ENCODE data around the gene PGP.

PGP gene

GRCh38 chr16:2198283-2198682, 16.4 kb downstream of the PGP start:
- DNase-seq (ENCODE audit: low read depth), result no peak

GRCh38 chr16:2197765-2198164, 16.9 kb downstream of the PGP start:
- DNase-seq (ENCODE audit: low read depth), result no peak

- DNase-seq (ENCODE audit: low read depth), result no peak
Measured at GRCh38 chr16:2196981-2197511, 17.6 kb downstream of the PGP start.

- DNase-seq (ENCODE audit: low read depth), result no peak
Measured at GRCh38 chr16:2196162-2196980, 18.3 kb downstream of the PGP start, which contains the start of gene CASKIN1. TSS of gene CASKIN1 (minus strand) at chr16:2196605. CDS start at chr16:2196432, 173 bp downstream.

GRCh38 chr16:2195322-2196161, 19.1 kb downstream of the PGP start:
- DNase-seq (ENCODE audit: low read depth), result no peak

- DNase-seq (ENCODE audit: low read depth), result no peak
Measured at GRCh38 chr16:2194852-2195321, 19.8 kb downstream of the PGP start.

- DNase-seq (ENCODE audit: low read depth), result no peak
Measured at GRCh38 chr16:2194166-2194834, 20.3 kb downstream of the PGP start.

GRCh38 chr16:2191446-2191706, 23.3 kb downstream of the PGP start:
- DNase-seq (ENCODE audit: low read depth), result no peak

GRCh38 chr16:2190659-2191445, 23.8 kb downstream of the PGP start:
- no peak for DNase-seq (ENCODE audit: low read depth)

GRCh38 chr16:2190002-2190658, 24.5 kb downstream of the PGP start:
- no peak for DNase-seq (ENCODE audit: low read depth)

- DNase-seq (ENCODE audit: low read depth), result no peak
Measured at GRCh38 chr16:2189252-2189893, 25.3 kb downstream of the PGP start.

GRCh38 chr16:2188395-2188794, 26.2 kb downstream of the PGP start:
- DNase-seq (ENCODE audit: low read depth), result no peak

- DNase-seq (ENCODE audit: low read depth), result no peak
Measured at GRCh38 chr16:2187212-2187611, 27.4 kb downstream of the PGP start.

GRCh38 chr16:2186505-2186904, 28.1 kb downstream of the PGP start:
- no peak for DNase-seq (ENCODE audit: low read depth)

- no peak for DNase-seq (ENCODE audit: low read depth)
Measured at GRCh38 chr16:2186064-2186463, 28.6 kb downstream of the PGP start.

GRCh38 chr16:2184962-2185361, 29.7 kb downstream of the PGP start:
- DNase-seq (ENCODE audit: low read depth), result no peak

- no peak for DNase-seq (ENCODE audit: low read depth)
Measured at GRCh38 chr16:2184346-2184745, 30.3 kb downstream of the PGP start.

GRCh38 chr16:2183671-2184070, 31.0 kb downstream of the PGP start:
- no peak for DNase-seq (ENCODE audit: low read depth)

GRCh38 chr16:2181952-2182351, 32.7 kb downstream of the PGP start:
- no peak for DNase-seq (ENCODE audit: low read depth)
